Measurements from ENCODE around the gene NR2C2AP. TPM values are rescaled to one million over a fixed set of nuclear protein-coding genes. Genes with fewer than 3 reads are reported as not detected.

NR2C2AP gene
- total and polyA plus RNA-seq, 2 of the 13 experiments (the other 11 are each of a cell fraction or from before 2014, with no cell fraction given): 12.2 to 26.8 TPM

- no peak for TF ChIP-seq HNF1A (IDR thresholded peaks at IDR 0.05; ENCODE audit: low read depth)
- 0 out of 2 replicates have a peak, but pooled peaks have one; percentile 48 for TF ChIP-seq HNF1A (CRISPR knock-in tag; IDR thresholded peaks at IDR 0.05; ENCODE audit: borderline replicate concordance)
- TF ChIP-seq HNRNPL (IDR thresholded peaks at IDR 0.05; ENCODE audit: low read depth, low read length): no peak
- TF ChIP-seq ELF1 (CRISPR knock-in tag; IDR thresholded peaks at IDR 0.05): 0 out of 2 replicates have a peak, but pooled peaks have one; percentile 43
- no peak for TF ChIP-seq ZNF609 (CRISPR knock-in tag; IDR thresholded peaks at IDR 0.05; ENCODE audit: borderline replicate concordance)
- no peak for TF ChIP-seq NAIF1 (CRISPR knock-in tag; IDR thresholded peaks at IDR 0.05; ENCODE audit: borderline replicate concordance)
- no peak for TF ChIP-seq ZNF530 (CRISPR knock-in tag; IDR thresholded peaks at IDR 0.05; ENCODE audit: low read depth)
- no peak for TF ChIP-seq ZFP37 (CRISPR knock-in tag; IDR thresholded peaks at IDR 0.05; ENCODE audit: borderline replicate concordance)
- TF ChIP-seq ZSCAN20 (CRISPR knock-in tag; IDR thresholded peaks at IDR 0.05; ENCODE audit: borderline replicate concordance): peak; percentile 64; the same call in 1 of the 2 replicates
- peak; percentile 80; the same call in 1 of the 2 replicates for TF ChIP-seq ZNF782 (CRISPR knock-in tag; IDR thresholded peaks at IDR 0.05; ENCODE audit: borderline replicate concordance)
- TF ChIP-seq ZFAT (CRISPR knock-in tag; conservative IDR thresholded peaks at IDR 0.05): no peak
- peak; percentile 93 for TF ChIP-seq HMGXB4 (CRISPR knock-in tag; IDR thresholded peaks at IDR 0.05; ENCODE audit: borderline replicate concordance in 1 of 2, low read depth in 1 of 2)
- no peak for TF ChIP-seq ZNF10 (CRISPR knock-in tag; IDR thresholded peaks at IDR 0.05; ENCODE audit: borderline replicate concordance, low read depth)
- TF ChIP-seq ATF7-NPFF (CRISPR knock-in tag; IDR thresholded peaks at IDR 0.05; ENCODE audit: low read depth): 0 out of 2 replicates have a peak, but pooled peaks have one; percentile 66
- TF ChIP-seq SIN3A (IDR thresholded peaks at IDR 0.05; ENCODE audit: borderline replicate concordance, low read depth, low read length): peak; percentile 36; the same call in 1 of the 2 replicates
- TF ChIP-seq MXD3 (CRISPR knock-in tag; IDR thresholded peaks at IDR 0.05): peak; percentile 59
- no peak for TF ChIP-seq TRIM24 (CRISPR knock-in tag; IDR thresholded peaks at IDR 0.05)
Measured at GRCh38 chr19:19224852-19225494, 21.8 kb upstream of the NR2C2AP start (continued).

All from HepG2 (cell line).